ENCODE results near the gene CRABP2.

Gene CRABP2

DNA sequence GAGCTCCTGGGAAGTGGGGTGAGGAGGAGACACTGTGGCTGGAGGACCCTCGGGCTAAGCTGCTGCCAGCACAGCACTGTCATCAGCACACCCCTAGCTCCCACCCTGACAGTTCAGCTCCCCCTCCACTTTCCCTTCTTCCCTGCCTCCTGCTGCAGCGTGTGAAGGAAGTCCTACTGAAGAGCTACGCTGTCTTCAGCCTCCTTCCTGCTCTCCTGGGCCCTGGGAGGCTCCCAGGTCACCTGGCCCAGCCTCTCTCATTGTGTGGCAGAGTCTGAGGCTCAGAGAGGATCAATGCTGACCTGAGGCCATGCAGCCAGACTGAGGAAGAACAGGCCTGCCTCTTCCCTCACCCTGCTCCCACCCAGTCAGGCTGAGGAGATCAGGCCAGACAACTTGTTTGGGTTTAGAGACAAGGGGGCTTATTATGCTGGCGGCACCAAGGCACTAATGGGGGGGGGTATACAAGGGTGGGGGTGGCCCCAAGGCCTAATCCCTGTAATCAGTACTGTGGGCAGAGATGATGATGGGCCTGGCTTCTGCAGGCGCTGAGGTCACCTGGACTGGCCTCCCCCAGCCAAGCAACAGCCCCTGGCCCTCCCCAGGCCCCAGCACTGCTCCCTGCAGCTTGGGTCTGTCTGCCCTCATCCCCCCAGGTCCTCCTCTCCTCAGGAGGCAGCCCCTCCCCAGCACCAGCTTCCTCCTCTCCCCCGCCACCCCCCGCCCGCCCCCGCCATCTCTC, 37.2 kb downstream of the CRABP2 start:
- no peak for DNase-seq

DNA sequence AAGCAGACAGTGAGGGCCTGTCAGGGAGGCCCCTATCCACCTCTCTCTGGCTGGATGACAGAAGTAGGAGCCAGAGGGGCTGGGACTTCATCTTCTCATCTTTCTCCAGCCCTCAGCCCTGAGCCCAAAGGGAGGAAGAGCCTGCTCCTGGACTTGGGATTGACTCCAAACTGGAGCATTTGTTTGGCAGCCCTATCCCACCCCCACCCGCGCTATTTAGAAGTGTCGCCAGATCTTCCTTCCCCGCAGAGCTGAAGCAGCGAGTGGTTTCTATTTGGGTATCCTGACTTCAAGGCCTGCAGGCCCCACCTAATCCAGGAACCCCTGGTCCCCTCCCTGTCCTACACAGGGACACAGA, 37.8 kb downstream of the CRABP2 start:
- no peak for DNase-seq

DNA sequence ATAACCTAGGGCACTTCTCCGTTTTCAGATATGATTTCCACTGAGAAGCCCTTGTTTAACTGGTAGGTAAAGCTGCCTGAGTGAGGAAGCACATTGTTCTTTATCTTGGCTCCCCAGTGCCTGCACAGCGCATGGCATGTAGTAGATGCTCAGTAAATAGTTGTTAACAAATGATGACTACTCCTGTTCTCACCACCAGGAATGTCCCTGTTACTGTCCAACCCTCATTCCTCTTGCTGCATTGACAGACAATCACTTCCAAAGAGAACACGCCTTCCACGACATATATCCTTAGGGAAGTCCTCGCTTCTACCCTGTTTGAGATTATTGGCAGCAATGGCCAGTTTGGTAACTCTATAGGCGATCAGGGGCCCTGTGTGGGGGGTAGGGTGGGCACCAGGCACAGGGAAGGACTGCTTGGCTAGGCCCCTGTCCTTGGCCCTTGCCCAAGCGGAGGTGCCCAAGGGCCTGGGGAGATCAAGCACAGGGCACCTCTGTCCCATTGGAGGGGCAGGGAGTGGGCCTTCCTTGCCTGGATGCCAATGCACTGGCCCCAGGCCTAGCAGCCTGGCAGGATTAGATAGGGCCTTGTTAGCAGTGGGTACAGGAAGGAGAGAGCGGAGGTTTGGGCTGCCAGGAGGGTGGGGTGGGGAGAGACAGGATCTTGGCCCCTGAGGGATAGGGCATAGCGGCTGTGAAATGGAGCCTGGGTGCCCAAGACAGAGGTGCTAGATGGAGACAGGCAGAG, 38.3 kb downstream of the CRABP2 start:
- DNase-seq = no peak

DNA sequence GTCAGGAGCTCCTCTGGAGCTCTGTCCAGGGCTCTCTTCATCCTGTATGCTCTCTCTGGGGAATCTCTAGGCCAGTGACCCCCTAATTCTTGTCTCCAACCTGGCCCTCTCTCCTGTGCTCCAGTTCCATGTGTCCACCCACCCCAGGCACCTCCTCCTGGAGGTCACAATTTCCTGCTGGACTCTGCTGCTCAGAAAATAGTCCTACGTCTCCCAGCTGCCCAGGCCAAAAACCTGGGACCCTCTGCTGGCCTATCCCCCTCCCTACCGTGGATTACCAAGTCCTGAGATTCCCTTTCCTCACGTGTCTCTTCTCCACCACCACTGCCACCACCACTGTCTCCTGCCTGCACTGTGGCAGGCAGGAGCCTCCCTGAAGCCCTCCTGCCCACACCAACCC, 39.8 kb downstream of the CRABP2 start:
- no peak for DNase-seq

DNA sequence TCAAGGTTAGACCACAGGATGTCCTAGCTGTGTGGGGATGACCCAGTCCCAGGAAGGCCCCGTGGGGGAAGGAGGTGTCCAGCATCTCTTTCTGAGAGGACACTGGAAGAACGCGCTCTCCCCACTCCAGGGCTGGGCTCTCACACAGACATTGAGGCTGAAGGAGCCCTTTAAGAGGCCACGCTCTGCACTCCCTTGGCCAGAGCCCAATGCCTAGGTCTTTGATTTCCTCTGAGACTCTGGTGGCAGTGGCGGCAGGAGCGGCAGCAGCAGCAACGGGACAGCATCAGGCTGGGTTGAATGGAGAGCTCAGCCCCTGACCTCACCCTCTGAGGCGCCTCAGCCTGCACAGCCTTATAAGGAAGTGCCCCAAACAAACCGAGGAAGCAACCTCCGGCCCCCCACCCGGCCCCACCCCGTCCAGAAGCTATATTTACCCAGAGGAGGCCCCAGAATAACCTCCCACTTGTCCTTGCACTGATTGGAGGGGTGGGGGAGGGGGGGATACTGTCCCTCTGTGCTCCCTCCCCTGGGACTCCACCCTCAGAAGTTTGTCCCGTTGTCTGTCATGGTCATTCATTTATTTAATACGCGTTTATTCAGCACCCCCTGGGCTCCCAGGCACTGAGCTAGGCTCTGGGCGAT, 40.5 kb downstream of the CRABP2 start:
- no peak for DNase-seq

DNA sequence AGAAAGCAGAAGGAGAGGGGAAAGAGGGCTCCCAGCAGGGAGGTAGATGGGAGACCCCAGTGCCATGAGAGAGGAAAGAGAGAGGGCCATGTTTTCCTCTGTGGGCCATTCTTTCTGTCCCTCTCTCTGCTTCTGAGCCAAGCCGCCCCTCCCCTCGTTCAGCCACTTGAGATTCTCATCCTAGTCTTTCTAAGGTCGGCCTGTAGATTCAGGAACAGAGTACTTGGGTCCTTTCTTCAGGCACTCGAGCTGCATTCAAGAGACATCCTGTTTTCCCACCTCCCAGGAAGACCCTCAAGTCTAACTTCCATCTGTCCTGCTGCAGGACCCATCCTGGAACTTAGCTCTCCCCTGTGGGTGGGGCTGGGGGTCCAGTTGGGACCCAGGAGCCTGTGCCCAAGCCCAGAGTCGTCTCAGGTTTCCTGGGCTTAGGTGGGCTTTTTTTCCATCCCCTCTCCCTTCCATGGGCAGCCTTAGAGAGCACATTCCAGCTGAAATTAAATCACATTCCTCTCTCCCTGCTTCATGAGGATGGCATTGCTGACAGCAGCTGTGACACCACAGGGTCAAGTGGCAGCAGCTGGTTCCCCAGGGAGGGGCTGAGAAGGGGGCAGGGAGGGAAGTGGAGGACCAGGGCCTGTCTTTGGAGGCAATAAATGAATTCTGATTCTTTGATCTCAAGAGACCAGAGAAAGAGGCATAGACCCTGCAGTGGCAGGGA, 41.2 kb downstream of the CRABP2 start:
- DNase-seq = no peak

DNA sequence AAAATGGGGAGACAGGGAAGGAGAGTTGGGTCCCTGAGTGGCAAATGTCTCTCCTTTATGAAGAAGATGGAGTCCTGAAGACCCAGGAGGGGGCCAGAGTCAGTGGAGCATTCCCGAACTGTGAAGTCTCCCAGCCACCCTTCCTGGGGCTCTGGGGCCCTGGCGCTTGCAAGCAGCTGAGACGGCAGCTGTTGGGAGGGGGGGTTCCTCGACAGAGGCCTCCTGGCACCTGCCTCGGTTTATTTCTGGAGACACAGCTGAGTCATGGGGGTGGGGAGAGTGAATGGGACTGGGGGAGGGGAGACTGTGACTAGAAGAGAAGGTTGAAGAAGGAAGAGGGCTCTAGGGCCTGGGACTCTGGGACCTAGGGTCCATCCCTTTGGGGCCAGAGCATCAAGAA, 42.2 kb downstream of the CRABP2 start:
- no peak for DNase-seq

DNA sequence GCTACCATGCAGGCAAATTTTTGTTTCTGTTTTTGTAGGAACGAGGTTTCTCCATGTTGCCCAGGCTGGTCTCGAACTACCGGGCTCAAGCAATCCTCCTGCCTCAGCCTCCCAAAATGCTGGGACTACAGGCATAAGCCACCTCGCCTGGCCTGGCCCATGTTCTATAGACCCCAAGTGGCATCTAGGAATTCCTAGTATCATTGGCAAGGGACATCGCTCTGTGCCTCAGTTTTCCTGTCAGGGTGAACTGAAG, 42.7 kb downstream of the CRABP2 start:
- DNase-seq = no peak

DNA sequence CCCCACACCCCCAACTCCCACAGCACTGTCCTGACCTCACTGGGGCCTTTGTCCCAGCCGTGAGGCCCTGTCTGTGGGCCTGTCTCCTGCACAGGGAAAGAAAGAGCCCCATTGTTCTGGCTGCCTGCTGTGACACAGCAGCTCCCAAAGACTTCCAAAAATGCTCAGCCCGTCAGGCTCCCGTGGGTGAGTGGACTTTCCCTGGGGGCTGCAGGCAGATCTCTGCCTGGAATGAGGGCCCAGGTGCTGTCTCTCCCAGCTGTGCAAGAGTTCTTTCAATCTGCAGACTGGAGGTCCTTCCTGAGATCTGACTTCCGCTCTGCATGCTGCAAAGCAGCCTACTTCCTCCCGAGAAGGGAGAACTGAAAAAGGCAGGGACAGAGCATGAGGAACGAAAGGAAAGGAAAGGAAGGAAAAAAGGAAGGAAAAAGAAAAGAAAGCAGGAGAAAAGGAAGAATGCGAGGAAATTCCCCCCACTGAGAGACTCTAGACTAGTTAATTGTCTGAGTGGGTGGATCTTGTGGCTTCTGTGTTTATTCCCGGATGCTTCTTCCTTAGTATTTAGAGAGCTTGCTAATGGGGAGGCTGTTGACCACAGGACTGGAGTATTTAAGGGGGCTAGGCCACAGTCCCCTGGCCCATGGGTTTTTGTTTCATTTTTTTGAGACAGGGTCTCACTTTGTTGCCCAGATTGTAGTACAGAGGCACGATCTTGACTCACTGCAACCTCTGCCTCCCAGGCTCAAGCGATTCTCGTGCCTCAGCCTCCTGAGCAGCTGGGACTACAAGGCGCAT, 43.2 kb downstream of the CRABP2 start:
- DNase-seq = no peak

DNA sequence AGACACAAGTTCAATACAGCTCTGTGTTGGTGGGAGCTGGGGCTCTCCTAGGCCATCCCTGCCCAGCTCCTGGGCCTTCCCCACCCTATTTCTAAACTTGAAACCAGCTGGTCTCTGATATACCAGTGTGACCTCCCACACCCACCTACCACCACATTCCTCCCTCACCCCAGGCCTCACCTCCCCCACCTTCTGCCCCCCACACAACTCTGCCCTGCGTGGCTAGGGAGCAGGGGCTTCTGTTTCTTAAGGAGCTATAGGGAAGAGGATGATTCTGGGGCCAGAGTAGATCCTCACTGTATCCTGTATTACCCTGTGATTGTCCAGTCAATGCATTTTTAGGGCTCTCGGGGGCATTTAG, 44.7 kb downstream of the CRABP2 start:
- DNase-seq = no peak

DNA sequence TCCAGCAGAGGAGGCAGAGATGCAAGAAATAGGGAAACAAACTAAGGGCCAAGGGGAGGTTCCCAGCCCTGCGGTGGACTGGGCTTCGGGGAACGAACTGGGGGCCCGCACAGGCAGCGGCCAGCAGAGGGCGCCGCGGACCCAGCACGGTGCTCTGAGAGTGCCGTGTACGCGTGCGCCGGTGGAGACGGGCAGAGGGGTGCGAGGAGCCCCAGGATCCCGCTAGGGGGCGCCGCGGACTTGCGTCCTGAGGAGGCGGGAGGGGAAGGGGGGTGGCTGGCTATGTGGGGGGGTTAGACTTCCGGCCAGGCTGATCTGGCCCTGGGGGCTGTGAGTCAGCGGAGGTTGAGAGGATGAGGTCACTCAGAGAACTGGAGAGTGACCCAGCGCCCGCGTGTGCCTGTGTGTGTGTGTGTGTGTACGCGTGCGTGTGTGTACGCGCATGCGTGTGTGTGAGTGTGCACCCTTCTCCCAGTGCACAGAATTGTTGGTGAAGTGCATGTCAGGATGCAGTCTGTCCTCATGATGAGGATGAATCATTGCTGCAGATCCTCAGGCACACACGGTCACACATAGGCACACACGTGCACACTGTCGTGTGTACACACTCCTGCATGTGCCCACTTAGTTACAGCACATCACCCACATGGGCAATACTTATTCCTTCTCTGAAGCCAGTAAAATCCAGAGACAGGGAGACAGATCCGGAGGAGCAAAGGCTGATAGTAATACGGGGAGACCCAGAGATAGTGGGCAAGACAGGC, 45.2 kb downstream of the CRABP2 start:
- peak; percentile 81 to 93 (median 85) for DNase-seq

DNA sequence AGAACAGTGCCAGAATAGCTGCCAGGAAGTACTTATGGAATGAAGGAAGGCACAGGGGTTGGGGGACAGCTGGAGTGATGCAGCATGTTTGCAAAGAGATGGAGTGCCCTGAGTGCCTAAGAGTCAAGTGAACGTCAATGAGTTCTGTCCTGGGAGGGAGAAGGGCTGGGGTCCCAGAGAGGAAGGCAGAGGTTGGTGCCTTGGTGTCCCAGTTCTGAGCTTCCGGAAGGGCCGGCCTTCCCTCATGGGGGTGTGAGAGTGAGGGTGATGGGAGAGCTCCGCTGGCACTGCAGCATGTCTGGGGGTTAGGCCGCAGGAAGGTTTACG, 45.8 kb downstream of the CRABP2 start:
- DNase-seq = no peak

DNA sequence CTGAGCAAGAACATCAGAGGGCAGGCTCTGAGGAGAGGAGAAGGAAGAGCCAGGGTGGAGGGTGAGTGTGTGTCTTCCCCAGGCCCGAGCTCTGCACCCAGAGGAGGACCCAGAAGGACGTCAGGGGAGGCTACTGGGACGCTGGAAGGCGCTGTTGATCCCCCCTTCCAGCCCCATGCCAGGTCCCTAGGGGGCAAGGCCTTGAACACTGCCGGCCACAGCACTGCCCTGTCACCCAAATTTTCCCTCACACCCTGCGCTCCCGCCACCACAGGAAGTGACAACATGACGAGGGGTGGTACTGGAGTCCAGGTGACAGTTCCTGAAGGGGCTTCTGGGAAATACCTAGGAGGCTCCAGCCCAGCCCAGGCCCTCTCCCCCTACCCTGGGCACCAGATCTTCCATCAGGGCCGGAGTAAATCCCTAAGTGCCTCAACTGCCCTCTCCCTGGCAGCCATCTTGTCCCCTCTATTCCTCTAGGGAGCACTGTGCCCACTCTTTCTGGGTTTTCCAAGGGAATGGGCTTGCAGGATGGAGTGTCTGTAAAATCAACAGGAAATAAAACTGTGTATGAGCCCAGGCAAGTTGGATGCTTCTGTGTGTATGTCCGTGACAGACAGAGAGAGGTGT, 46.3 kb downstream of the CRABP2 start:
- DNase-seq = no peak

DNA sequence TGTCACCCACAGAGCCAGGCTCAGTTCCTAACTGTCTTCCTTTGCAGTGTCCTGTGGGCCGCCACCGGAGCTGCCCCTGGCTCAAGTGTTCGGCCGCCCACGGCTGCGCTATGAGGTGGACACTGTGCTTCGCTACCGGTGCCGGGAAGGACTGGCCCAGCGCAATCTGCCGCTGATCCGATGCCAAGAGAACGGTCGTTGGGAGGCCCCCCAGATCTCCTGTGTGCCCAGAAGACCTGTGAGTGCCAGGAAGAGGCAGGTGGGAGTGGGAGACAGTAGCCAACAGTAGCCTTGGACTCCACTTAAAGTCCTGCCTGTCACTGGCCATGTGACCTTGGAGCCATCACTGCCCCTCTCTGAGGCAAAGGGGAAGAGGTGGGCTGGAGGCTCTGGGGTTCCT, 46.9 kb downstream of the CRABP2 start:
- no peak for DNase-seq

DNA sequence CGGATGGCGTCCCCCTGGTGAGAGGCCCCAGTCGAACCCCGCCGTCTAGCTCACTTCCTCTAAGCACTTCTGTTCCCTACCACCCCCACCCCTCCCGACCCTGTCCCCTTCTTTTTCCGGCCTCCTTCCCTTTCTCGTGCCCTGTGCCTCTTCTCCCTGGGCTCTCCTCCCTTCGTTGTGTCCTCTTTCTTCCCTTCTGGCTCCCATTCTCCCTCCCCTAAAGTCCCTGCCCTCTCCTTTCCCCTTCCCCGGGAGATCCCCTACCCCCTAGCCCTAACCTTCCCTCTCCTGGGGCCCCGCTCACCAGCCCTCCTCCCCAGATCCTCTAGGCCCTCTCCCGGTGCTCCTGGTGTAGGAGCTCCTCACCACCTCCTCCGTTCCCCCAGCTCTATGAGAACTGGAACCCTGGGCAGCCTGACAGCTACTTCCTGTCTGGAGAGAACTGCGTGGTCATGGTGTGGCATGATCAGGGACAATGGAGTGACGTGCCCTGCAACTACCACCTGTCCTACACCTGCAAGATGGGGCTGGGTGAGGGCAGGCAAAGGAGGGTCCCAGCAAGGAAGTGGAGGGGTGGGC, 47.6 kb downstream of the CRABP2 start:
- no peak for DNase-seq

DNA sequence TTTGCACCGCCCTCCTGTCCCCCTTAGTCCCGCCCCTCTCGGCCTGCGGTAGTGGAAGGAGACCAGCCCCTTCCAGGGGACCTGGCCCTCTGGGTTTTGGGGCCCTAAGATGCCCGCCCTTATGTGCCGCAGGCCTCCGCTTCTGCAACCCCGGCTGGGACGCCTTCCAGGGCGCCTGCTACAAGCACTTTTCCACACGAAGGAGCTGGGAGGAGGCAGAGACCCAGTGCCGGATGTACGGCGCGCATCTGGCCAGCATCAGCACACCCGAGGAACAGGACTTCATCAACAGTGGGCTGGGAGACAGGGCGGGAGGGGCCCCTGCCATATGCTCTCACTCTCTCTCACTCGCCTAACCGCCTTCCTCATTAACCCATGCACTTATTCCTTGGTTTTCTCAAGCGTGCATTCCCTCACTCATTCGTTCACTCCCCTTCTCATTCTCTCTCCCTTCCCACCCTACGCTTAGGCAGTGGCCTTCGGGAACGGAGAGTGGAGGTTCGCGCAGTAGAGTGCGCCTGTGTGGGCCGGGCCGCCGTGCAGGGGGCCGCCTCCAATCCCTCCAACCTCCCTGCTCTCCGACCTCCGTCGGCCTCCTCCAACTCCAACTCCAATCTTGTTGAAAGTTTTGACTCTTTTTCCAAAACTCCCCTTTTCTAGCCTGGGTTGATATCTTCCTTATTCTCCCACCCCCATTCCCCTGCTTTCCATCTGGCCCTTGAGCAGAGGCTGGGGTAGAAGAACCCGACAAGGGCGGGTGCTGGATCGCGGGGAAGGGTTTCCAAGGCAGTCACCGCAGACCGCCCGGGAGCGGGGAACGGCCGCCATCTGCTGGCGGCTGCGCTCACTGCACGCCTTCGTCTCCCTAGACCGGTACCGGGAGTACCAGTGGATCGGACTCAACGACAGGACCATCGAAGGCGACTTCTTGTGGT, 48.3 kb downstream of the CRABP2 start:
- peak; percentile 52 to 66 (median 58) for DNase-seq

DNA sequence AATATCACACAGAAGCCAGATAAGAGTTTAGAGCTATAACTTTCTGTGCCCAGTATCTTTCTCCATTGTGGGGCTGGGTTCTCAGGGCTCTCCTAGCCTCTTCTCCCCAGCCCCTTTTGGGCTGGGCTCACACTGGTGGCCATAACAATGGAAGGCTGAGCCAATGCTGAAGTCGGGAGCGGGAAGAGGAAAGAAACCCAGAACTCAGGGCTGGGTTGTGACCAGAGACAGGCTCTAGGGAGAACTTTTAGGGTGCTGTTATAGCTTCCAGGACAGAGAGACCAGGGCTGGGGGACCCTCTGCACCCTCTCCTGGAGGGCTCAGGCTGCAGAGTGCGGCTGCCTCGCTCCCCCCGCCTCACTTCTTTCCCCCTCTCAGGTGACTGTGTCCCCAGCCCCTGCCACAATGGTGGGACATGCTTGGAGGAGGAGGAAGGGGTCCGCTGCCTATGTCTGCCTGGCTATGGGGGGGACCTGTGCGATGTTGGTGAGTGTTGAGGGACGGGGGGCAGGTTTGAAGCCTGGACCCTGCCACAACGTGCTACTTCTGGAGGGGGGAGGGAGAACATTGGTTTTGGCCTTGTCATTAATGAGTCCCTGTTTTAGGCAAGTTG, 49.4 kb downstream of the CRABP2 start:
- DNase-seq = no peak

DNA sequence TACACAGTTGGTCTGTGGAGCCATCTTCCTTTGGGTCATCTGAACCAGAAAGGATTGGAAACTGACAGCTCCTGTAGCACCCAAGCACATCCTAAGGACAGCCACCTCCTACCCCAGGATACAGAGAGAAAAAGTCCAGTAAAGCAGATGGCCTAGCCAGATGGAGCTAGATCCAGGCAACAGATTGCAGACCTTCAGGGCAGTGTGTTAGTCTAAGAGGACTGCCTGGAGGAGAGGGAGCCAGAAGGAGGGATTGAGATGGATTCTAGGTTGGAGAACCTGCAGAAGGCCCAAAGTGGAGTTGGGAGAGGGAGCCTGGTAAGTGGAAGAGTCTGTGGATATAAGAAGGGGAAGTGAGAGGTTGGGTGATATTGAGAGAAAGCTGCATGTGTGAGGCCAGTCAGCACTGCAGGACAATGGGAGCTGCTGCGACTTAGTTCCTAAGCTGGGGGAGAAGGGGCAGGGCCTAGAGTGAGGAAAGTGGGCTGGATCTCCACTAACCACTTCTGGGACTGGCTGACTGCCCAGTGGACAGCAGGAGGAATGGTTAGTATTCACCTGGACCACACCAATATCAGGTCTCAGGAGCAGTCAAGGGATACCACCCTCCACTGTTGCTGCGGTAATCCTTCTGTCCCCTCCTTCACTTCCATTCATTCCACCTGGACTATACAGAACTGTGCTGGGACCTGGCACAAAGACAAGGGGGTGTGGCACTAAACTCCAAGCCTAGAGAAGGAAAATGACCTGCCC, 50.1 kb downstream of the CRABP2 start:
- DNase-seq = no peak

DNA sequence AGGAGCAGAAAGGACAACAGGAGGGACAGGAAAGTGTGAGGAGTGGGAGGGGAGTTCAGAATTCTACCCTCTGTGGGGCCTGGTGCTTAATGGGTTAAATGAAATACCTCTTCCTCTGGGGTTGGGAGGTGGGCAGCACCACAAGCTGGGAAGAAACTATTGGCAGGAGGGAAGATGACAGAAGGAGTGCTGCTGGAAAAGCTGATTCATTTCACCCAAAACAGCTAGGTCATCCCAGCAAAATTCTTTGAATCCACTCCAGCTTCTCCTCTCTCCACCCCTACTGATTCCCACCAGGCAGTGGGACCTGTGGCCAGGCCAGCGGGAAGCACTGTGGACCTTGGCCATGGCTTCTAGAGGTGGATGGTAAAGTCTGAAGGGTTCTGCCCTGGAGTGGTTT, 50.7 kb downstream of the CRABP2 start:
- DNase-seq = no peak
